OCI-LY7 (cell line): Measurements from ENCODE around the gene DDX51.

Source experiments
- EZH2phosphoT487 ChIP-seq: fragments of 200-600 bp; sonication (generic); IDR thresholded peaks from 2 replicates; pipeline ENCODE4 v1.6.1; 2018; ENCODE audit warnings: low read depth, borderline replicate concordance, mild to moderate bottlenecking, mixed run types, antibody characterized with exemption, low read length, moderate library complexity, mixed read lengths
- TF ChIP-seq, protein P1 (sequence below): fragments of 200-600 bp; sonication (generic); conservative IDR thresholded peaks from 2 replicates; pipeline ENCODE4 v1.5.1; 2014; ENCODE audit warnings: mild to moderate bottlenecking, antibody characterized with exemption, low read length, moderate library complexity, mixed read lengths

- TF ChIP-seq, protein P1, sequence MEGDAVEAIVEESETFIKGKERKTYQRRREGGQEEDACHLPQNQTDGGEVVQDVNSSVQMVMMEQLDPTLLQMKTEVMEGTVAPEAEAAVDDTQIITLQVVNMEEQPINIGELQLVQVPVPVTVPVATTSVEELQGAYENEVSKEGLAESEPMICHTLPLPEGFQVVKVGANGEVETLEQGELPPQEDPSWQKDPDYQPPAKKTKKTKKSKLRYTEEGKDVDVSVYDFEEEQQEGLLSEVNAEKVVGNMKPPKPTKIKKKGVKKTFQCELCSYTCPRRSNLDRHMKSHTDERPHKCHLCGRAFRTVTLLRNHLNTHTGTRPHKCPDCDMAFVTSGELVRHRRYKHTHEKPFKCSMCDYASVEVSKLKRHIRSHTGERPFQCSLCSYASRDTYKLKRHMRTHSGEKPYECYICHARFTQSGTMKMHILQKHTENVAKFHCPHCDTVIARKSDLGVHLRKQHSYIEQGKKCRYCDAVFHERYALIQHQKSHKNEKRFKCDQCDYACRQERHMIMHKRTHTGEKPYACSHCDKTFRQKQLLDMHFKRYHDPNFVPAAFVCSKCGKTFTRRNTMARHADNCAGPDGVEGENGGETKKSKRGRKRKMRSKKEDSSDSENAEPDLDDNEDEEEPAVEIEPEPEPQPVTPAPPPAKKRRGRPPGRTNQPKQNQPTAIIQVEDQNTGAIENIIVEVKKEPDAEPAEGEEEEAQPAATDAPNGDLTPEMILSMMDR, result no peak
- no peak for TF ChIP-seq EZH2phosphoT487
These were observed 32.3 kb downstream of the DDX51 start for GRCh38 chr12:132111654-132112304.
